ENCODE measurements around the gene EMC10.

The EMC10 gene

DNA sequence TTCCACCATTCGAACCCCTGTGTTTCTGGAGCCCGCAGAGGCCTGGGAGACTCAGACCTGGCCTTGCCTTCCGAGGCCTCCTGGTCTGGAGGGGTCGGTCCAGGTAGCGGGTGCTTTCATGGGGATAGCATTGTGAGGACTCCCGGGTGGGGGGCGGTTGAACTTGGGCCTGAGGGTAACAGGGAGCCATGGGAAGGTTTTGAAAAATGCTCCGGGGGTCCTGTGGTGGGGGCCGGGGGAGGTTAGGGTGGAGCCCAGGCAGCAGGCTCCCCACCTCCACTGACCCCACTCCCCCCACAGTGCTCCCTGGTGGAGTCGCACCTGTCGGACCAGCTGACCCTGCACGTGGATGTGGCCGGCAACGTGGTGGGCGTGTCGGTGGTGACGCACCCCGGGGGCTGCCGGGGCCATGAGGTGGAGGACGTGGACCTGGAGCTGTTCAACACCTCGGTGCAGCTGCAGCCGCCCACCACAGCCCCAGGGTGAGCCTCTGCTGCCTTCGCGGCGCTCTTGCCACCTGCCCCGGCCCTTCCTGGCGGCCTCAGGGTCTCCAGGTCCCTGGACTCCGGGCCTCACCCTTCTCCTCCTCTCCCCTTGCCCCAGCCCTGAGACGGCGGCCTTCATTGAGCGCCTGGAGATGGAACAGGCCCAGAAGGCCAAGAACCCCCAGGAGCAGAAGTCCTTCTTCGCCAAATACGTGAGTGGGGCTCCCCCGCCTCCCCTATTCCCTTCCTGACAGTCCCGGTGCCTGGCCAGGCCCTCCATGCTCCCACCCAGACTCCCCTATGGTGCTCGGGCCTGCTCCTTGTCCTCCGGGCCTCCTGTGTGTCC, 4.2 kb downstream of the EMC10 start:
- no peak for DNase-seq

GRCh38 chr19:50481351-50482149, 5.2 kb downstream of the EMC10 start:
- DNase-seq, result no peak

- no peak for DNase-seq
Observed at GRCh38 chr19:50482271-50482855, 6.1 kb downstream of the EMC10 start.

DNA sequence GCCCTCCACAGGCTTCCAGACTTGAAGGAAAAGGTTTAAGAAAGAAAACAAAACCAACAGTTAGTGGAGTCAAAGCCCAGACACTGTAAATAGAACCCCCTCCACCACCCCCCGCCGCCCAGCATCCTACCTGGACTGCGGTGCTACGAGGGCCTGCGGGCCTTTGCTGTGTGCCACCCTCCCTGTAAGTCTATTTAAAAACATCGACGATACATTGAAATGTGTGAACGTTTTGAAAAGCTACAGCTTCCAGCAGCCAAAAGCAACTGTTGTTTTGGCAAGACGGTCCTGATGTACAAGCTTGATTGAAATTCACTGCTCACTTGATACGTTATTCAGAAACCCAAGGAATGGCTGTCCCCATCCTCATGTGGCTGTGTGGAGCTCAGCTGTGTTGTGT, 6.6 kb downstream of the EMC10 start:
- DNase-seq, result no peak

- no peak for DNase-seq
Observed at GRCh38 chr19:50485284-50485955, 9.1 kb downstream of the EMC10 start.

GRCh38 chr19:50486823-50487515, 10.7 kb downstream of the EMC10 start:
- DNase-seq, result no peak

- DNase-seq, result no peak
Observed at GRCh38 chr19:50488389-50489194, 12.3 kb downstream of the EMC10 start.

DNA sequence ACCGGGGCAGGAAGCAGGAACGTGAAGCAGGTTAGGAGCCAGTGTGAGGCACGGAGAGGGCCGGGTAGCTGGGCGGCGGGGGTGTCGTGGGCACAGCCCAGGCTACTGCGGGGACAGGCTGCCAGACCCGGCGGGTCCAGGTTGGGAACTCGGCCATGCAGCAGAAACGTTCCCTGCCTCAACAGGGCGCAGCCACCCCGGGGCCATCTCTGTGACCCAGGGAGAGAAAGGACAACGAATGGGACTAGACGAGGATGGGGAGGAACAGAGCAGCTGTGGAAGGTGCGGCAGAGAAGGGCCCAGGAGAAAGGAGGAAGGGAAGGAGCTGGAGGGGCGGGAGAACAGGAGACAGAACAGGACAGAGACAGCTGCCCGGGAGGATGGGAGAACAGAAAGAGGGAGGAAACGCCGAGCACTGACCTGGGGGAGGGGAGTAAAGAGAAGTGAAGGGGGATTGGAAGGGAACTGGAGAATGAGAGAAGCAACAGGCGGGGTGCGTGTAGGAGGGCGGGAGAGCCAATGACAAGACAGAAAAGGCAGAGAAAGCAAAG, 13.2 kb downstream of the EMC10 start:
- no peak for DNase-seq

DNA sequence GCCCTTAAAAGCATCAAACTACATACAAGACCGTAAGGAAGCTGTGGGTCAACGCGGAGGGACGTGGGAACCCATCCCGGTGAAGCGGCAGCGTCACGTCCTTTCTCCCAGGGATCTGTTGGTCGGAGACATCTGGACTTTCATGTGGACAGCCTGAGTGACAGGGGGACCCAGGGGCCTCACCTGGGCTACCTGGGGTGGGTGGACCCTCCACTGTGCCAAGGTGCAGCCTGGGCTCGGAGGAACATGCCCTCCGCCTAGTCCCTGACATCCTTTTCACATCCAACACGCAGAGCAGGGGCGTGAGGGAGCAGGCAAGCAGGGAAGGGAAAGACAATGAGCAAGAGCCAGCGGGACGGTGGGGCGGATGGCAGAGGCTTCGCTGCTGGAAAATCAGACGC, 14.1 kb downstream of the EMC10 start:
- DNase-seq, result no peak

- no peak for DNase-seq
Observed at GRCh38 chr19:50490991-50491472, 14.7 kb downstream of the EMC10 start.

DNA sequence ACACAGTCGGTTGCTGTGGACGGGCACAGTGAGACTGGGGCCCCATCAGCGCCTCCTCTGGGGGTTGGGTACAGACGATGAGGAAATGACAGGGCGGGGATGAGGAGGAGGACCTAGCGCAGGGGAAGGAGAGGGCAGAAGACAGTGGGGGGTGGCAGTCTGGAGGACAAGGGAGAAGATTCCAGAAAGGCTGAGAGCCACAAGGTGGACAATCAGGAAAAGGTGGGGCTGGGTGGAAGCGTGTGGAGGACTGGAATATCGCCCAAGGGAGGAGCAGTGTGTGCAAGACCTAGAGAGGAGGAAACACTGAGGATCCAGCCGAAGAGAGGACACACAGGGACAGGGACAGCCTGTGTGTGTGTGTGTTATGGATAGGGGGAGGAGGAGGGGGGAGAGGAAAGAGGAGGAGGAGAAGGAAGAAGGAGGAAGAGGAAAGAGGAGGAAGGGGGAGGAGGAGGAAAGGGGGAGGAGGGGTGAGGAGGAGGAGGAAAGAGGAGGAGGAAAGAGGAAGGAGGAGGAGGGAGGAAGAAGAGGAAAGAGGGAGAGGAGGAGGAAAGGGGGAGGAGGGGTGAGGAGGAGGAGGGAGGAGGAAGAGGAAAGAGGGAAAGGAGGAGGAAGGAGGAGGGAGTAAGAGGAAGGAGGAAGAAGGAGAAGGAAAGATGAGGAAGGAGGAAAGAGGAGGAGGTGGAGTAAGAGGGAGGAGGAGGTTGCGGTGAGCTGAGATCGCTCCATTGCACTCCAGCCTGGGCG, 16.2 kb downstream of the EMC10 start:
- DNase-seq, result no peak

- no peak for DNase-seq
Observed at GRCh38 chr19:50493171-50493570, 16.9 kb downstream of the EMC10 start.

DNA sequence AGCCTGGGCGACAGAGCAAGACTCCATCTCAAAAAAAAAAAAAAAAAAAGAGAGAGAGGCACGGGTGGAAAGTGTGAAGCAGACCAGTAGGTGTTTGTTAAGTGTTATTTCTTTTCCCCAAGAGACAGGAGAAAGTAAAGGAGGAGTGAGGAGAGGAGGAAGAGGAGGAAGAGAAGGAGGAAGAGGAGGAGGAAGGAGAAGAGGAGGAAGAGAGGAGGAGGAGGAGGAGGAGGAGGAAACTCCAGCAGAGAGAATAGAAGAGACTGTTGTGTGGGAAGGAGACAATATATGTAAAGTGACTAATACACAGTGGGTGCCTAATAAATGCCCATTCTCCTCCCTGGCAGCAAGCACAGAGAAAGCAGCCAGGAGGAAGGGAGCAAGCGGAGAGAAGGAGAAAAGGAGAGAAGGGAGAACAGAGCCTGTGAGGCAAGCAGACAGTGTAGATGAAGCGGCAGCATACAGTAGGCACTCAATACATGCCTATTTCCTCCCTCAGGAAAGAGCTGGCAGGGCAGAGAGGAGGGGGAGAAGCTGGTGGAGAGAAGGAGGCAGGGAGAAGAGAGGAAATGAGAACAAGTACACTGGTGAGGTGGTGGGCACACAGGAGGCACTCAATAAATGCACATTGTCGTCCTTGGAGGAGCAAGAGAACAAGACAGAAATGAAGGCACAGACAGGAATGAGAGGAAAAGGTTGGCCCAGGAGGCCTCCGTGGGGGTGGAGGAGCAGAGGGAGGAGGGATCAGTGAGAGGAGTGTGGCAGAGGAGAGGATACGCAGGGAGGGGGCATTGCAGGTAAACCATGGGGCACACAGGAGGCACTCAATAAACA, 18.1 kb downstream of the EMC10 start:
- DNase-seq, result no peak

DNA sequence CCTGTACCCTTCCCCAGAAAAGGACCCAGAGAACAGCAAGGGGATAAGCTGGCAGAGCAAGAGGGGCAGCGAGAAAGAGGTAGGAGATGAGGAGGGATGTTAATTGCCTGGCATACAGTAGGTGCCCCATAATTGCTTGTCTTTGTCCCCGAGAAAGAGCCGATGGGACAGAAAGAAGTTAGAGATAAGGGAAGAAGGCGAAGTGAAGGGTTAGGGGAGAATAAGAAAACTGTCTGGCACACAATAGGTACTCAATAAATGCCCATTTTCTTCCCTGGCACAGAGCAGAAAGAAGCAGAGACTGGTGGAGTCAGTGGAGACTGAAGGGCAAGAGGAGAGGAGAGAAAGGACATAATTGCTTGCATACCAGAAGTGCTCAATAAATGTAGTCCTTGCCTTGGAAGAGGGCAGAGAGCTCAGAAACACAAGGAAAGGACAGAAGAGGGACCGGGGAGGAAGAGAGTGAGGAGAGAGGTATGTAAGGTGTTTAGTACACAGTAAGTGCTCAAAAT, 18.8 kb downstream of the EMC10 start:
- no peak for DNase-seq

- no peak for DNase-seq
Observed at GRCh38 chr19:50496189-50497021, 20.1 kb downstream of the EMC10 start.

GRCh38 chr19:50497022-50497405, 20.7 kb downstream of the EMC10 start:
- no peak for DNase-seq

- DNase-seq, result no peak
Observed at GRCh38 chr19:50498219-50499056, 22.1 kb downstream of the EMC10 start.
